Right atrium auricular region (tissue), 2 donors: ENCODE measurements around the gene SHROOM2. TPM values are rescaled to one million over a fixed set of nuclear protein-coding genes. Genes with fewer than 3 reads are reported as not detected.

ENCODE experiments used
- DNase-seq: peaks from one replicate; pipeline ENCODE4 v3.0.0-alpha.2; 2019; ENCODE audit warnings: low spot score
- H3K27ac ChIP-seq, 2 donors: fragments of 200-600 bp; sonication (generic); 1 replicate in 1 of 2; 2 replicates in 1 of 2; pipeline ENCODE4 v1.5.1; 2016 to 2019
- H3K27me3 ChIP-seq, 2 donors: fragments of 200-600 bp; sonication (generic); one replicate each; pipeline versions ENCODE4 v1.5.1 to v1.6.0; 2017 to 2019
- H3K36me3 ChIP-seq: fragments of 200-600 bp; sonication (generic); one replicate; pipeline ENCODE4 v1.5.1; 2016
- H3K4me1 ChIP-seq, 2 donors: fragments of 200-600 bp; sonication (generic); one replicate each; pipeline versions ENCODE4 v1.5.1 to v1.6.0; 2017 to 2019
- H3K4me3 ChIP-seq, 2 donors: fragments of 200-600 bp; sonication (generic); 1 replicate in 1 of 2; 2 replicates in 1 of 2; pipeline ENCODE4 v1.5.1; 2017 to 2019; ENCODE audit warnings: mild to moderate bottlenecking in 1 of 2, moderate library complexity in 1 of 2
- H3K9me3 ChIP-seq, 2 donors: fragments of 200-600 bp; sonication (generic); one replicate each; pipeline ENCODE4 v1.5.1; 2019
- total RNA-seq, 2 donors: library from RNA; depleted of rRNA; stranded (reverse); fragments of >200 nt; gene quantifications; one replicate each; pipeline ENCODE4 v1.1.0, GENCODE V29; 2016
- TF ChIP-seq, protein P1 (sequence below), 2 donors: fragments of 200-600 bp; sonication (generic); IDR thresholded peaks; one replicate each; pipeline ENCODE4 v1.5.1; 2019; ENCODE audit warnings: antibody characterized with exemption in 2 of 2

SHROOM2 gene
- total RNA-seq, 2 donors from 2014 or later: 2.7 to 6.4 TPM

DNA sequence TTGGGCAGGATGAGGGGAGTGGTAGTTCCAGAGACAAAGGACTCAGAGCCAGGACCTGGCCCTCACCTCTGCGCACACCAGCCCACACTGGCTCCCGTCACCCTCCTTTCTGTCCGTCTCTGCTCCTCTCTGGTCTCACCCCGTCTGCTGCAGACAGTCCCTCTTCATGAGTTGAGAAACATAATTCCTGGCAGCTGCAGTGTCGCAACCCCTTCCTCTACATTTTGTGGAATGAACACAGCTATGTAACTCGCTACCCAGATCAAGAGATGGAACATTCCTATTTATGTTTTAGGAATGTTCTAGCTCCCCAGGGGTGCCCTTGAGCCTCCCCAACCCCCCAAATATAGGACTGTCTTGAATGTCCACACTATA, 59.3 kb downstream of the SHROOM2 start:
- Histone ChIP-seq H3K27me3 (no peaks in the 10 kb centered on the region), H3K4me3 (no peak overlapping the region), H3K4me1 (no peaks in the 10 kb centered on the region), H3K36me3 (no peaks in the 10 kb centered on the region), H3K9me3 (no peaks in the 10 kb centered on the region), H3K27ac (no peak overlapping the region)
- TF ChIP-seq, protein P1, sequence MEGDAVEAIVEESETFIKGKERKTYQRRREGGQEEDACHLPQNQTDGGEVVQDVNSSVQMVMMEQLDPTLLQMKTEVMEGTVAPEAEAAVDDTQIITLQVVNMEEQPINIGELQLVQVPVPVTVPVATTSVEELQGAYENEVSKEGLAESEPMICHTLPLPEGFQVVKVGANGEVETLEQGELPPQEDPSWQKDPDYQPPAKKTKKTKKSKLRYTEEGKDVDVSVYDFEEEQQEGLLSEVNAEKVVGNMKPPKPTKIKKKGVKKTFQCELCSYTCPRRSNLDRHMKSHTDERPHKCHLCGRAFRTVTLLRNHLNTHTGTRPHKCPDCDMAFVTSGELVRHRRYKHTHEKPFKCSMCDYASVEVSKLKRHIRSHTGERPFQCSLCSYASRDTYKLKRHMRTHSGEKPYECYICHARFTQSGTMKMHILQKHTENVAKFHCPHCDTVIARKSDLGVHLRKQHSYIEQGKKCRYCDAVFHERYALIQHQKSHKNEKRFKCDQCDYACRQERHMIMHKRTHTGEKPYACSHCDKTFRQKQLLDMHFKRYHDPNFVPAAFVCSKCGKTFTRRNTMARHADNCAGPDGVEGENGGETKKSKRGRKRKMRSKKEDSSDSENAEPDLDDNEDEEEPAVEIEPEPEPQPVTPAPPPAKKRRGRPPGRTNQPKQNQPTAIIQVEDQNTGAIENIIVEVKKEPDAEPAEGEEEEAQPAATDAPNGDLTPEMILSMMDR (IDR thresholded peaks at IDR 0.05): no peak
- no peak for DNase-seq

DNA sequence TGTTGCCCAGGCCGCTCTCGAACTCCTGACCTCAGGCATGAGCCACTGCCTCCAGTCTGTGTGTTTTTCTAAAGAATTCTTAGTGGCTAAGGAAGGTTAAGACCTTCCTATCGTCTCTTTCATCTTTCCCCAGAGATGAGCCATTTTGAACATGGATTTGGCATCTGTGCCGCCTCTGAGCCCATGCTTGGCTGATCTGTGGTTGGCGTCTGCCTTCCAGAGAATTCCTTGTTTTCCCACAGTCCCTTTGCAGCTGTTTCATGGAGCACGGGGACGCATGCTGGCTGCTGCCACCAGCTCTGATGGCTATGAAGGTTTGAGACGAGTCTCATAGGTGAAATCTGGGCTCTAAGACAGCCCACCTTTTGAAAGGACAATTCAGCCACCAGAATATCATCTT, 60.4 kb downstream of the SHROOM2 start:
- no peaks in the 10 kb centered on the region for H3K27me3 ChIP-seq
- TF ChIP-seq, protein P1 (IDR thresholded peaks at IDR 0.05): no peak
- H3K4me1 ChIP-seq: no peaks in the 10 kb centered on the region
- no peaks in the 10 kb centered on the region for H3K36me3 ChIP-seq
- H3K27ac ChIP-seq: no peak overlapping the region
- no peak for DNase-seq
- H3K9me3 ChIP-seq: no peaks in the 10 kb centered on the region
- H3K4me3 ChIP-seq: no peak overlapping the region

DNA sequence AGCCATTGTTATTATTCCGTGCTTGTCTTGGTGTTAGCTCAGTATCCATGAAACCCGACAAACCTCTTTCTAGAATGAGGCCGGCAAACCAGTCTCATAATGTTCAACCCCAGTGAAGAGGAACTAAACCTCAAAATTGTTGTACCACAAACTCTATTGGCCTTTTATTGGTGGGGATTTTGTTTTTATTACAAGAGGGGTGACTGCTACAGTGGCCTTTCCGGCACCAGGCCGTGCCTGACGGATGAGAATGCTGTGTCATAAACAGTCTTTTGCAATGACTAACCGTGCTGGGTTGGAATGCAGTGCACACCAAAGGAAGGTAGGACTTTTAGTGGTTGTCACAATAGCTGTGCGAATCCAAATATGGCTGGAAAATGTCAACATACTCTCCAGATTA, 60.8 kb downstream of the SHROOM2 start:
- Histone ChIP-seq H3K36me3 (no peaks in the 10 kb centered on the region), H3K9me3 (no peaks in the 10 kb centered on the region), H3K27ac (no peak overlapping the region), H3K4me3 (no peak overlapping the region), H3K27me3 (no peaks in the 10 kb centered on the region), H3K4me1 (no peaks in the 10 kb centered on the region)
- no peak for DNase-seq
- TF ChIP-seq, protein P1 (IDR thresholded peaks at IDR 0.05): no peak

DNA sequence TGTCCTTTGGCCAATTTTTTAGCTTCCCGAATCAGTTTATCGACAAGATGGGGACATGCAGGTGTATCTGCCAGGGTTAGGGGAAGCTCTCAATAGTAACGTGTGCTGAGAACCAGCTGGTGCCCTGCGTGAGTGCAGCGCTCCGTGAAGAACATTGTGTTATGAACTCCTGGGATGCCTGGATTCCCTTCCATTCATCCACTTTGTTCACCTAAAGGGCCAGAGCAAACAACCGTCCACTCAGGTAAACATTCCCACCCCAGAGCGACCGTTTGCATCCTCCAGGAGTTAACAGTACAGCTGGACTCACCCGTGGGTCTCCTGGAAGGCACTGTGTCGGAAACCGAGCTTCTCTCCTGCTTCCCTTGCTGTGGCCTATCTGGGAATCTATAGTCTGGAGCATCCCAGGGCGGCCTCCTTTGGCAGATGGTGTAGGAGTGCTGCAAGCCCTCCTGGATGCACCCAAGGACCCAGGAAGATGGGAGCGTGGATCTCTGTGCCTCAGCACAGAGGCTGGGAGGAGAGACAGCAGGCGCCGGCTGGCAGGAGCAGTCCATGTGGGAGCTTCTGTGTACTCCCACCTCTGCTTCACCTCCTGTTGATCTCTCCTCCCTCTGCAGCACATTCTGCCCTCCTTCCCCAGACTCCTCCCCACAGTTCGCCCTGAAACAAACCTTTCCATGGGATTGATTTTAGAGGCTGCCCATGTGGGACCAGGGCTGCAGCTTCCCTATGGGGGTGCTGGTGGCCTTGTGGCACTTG, 62.7 kb downstream of the SHROOM2 start:
- H3K4me3 ChIP-seq: no peak overlapping the region
- H3K27ac ChIP-seq: no peak overlapping the region
- no peaks in the 10 kb centered on the region for H3K9me3 ChIP-seq
- TF ChIP-seq, protein P1 (IDR thresholded peaks at IDR 0.05): no peak
- H3K4me1 ChIP-seq: no peaks in the 10 kb centered on the region
- no peaks in the 10 kb centered on the region for H3K27me3 ChIP-seq
- DNase-seq: no peak
- no peaks in the 10 kb centered on the region for H3K36me3 ChIP-seq

DNA sequence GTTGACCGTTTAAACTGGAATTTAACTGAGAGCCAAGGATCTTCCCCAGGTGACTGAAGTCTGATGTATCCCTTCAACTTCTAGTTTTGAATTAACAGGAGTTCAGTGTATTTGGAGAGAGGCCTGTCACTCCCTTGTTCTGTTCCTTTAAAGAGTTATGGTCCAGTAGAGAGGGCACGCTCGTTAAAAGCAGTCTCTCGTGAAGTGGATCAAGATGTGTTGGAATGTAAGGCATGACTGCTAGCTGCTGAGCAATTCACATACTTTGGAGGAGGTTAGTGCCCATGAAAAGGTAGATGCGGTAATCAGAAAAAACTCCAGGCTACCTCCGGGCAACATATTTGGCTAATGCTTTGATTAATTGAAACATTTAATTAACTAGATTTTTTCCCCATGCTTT, 65.7 kb downstream of the SHROOM2 start:
- no peak for DNase-seq
- H3K4me1 ChIP-seq: no peaks in the 10 kb centered on the region
- H3K4me3 ChIP-seq: no peak overlapping the region
- TF ChIP-seq, protein P1 (IDR thresholded peaks at IDR 0.05): no peak
- H3K36me3 ChIP-seq: no peaks in the 10 kb centered on the region
- no peaks in the 10 kb centered on the region for H3K9me3 ChIP-seq
- H3K27ac ChIP-seq: no peak overlapping the region
- no peaks in the 10 kb centered on the region for H3K27me3 ChIP-seq

DNA sequence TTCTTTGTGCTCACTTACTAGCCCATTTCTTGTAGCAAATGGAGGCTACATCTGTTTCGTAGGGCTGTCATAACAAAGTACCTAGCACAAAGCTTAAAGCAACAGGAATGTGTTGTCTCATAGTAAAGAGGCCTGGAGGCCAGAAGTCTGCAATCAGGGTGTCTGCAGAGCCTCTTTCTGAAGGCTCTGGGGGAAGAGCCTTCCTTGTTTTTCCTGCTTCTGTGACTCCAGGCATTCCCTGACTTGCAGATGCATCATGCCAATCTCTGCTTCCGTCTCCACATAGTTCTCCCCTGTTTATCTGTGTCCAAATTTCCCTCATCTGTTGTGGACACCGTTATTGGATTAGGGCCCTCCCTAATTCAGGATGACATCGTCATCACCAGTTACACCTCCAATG, 67.1 kb downstream of the SHROOM2 start:
- TF ChIP-seq, protein P1 (IDR thresholded peaks at IDR 0.05): no peak
- Histone ChIP-seq H3K27ac (no peak overlapping the region), H3K4me3 (no peak overlapping the region), H3K27me3 (no peaks in the 10 kb centered on the region), H3K9me3 (no peaks in the 10 kb centered on the region), H3K4me1 (no peaks in the 10 kb centered on the region), H3K36me3 (no peaks in the 10 kb centered on the region)
- no peak for DNase-seq
